ENCODE results near the gene DYNC1LI1.
"Not testable (repeated sequence)": the region's sequence is repeated elsewhere in the genome, so short reads cannot be mapped to it uniquely, and the experiment has no call there.

DYNC1LI1 gene

GRCh38 chr3:32583708-32584107 lies 13.1 kb upstream of the DYNC1LI1 start:
- no CpG with 5 or more reads among the region's 3 CpGs for WGBS, 2 experiments (ENCODE audit: insufficient coverage in 2 of 2)
- Histone ChIP-seq H3K9me3 (ENCODE audit: control insufficient read depth, low read length) (no peaks in the 10 kb centered on the region), H3K4me1 (ENCODE audit: control insufficient read depth, insufficient read depth, low read length, poor library complexity, severe bottlenecking) (no peaks in the 10 kb centered on the region), H3K27ac (ENCODE audit: low read depth, low read length, severe bottlenecking) (no peak overlapping the region), H3K4me3 (ENCODE audit: extremely low read depth, insufficient read depth, low read length, poor library complexity, severe bottlenecking) (no peak overlapping the region), H3K36me3 (ENCODE audit: control insufficient read depth, insufficient read depth, low read length) (no peaks in the 10 kb centered on the region)

GRCh38 chr3:32578669-32579068 lies 8.0 kb upstream of the DYNC1LI1 start:
- H3K9me3 ChIP-seq (ENCODE audit: control insufficient read depth, low read length); H3K4me1 ChIP-seq (ENCODE audit: control insufficient read depth, insufficient read depth, low read length, poor library complexity, severe bottlenecking); H3K36me3 ChIP-seq (ENCODE audit: control insufficient read depth, insufficient read depth, low read length); H3K27ac ChIP-seq (ENCODE audit: low read depth, low read length, severe bottlenecking); H3K4me3 ChIP-seq (ENCODE audit: extremely low read depth, insufficient read depth, low read length, poor library complexity, severe bottlenecking): not testable (repeated sequence)
- WGBS, 2 experiments (ENCODE audit: insufficient coverage in 2 of 2): 92 to 95% methylated on average over 16 to 26 of the region's 31 CpGs

GRCh38 chr3:32577581-32578556 lies 7.2 kb upstream of the DYNC1LI1 start:
- Histone ChIP-seq H3K9me3 (ENCODE audit: control insufficient read depth, low read length) (no peaks in the 10 kb centered on the region), H3K4me1 (ENCODE audit: control insufficient read depth, insufficient read depth, low read length, poor library complexity, severe bottlenecking) (no peaks in the 10 kb centered on the region), H3K36me3 (ENCODE audit: control insufficient read depth, insufficient read depth, low read length) (no peaks in the 10 kb centered on the region), H3K4me3 (ENCODE audit: extremely low read depth, insufficient read depth, low read length, poor library complexity, severe bottlenecking) (no peak overlapping the region), H3K27ac (ENCODE audit: low read depth, low read length, severe bottlenecking) (no peak overlapping the region)
- WGBS, 2 experiments (ENCODE audit: insufficient coverage in 2 of 2): 85 to 87% methylated on average over 4 of the region's 9 CpGs

- H3K36me3 ChIP-seq (ENCODE audit: control insufficient read depth, insufficient read depth, low read length): no peaks in the 10 kb centered on the region
- no CpG with 5 or more reads among the region's 2 CpGs for WGBS, 2 experiments (ENCODE audit: insufficient coverage in 2 of 2)
- H3K9me3 ChIP-seq (ENCODE audit: control insufficient read depth, low read length): no peaks in the 10 kb centered on the region
- no peak overlapping the region for H3K27ac ChIP-seq (ENCODE audit: low read depth, low read length, severe bottlenecking)
- no peak overlapping the region for H3K4me3 ChIP-seq (ENCODE audit: extremely low read depth, insufficient read depth, low read length, poor library complexity, severe bottlenecking)
- no peaks in the 10 kb centered on the region for H3K4me1 ChIP-seq (ENCODE audit: control insufficient read depth, insufficient read depth, low read length, poor library complexity, severe bottlenecking)
These were observed 6.5 kb upstream of the DYNC1LI1 start for GRCh38 chr3:32577174-32577573.

- H3K4me3 ChIP-seq (ENCODE audit: extremely low read depth, insufficient read depth, low read length, poor library complexity, severe bottlenecking): no peak overlapping the region
- peaks cover 4% of the 10 kb centered on the region for H3K4me1 ChIP-seq (ENCODE audit: control insufficient read depth, insufficient read depth, low read length, poor library complexity, severe bottlenecking)
- WGBS, 2 experiments (ENCODE audit: insufficient coverage in 2 of 2): 100% methylated on average over 1 to 2 of the region's 2 CpGs
- no peaks in the 10 kb centered on the region for H3K9me3 ChIP-seq (ENCODE audit: control insufficient read depth, low read length)
- H3K27ac ChIP-seq (ENCODE audit: low read depth, low read length, severe bottlenecking): no peak overlapping the region
- no peaks in the 10 kb centered on the region for H3K36me3 ChIP-seq (ENCODE audit: control insufficient read depth, insufficient read depth, low read length)
These were observed 4.9 kb upstream of the DYNC1LI1 start for GRCh38 chr3:32575451-32576113.

- H3K27ac ChIP-seq (ENCODE audit: low read depth, low read length, severe bottlenecking): peak overlapping the region; percentile 98
- H3K4me1 ChIP-seq (ENCODE audit: control insufficient read depth, insufficient read depth, low read length, poor library complexity, severe bottlenecking): peaks cover 4% of the 10 kb centered on the region
- no peaks in the 10 kb centered on the region for H3K9me3 ChIP-seq (ENCODE audit: control insufficient read depth, low read length)
- WGBS, 2 experiments (ENCODE audit: insufficient coverage in 2 of 2): 0 to 1% methylated on average over 11 to 14 of the region's 14 CpGs
- H3K4me3 ChIP-seq (ENCODE audit: extremely low read depth, insufficient read depth, low read length, poor library complexity, severe bottlenecking): peak overlapping the region; percentile 91
- H3K36me3 ChIP-seq (ENCODE audit: control insufficient read depth, insufficient read depth, low read length): peaks cover 17% of the 10 kb centered on the region
These were observed 481 bp upstream of the DYNC1LI1 start for GRCh38 chr3:32571192-32571485.

- 1 to 2% methylated on average over 22 to 24 of the region's 40 CpGs for WGBS, 2 experiments (ENCODE audit: insufficient coverage in 2 of 2)
- Histone ChIP-seq H3K4me3 (ENCODE audit: extremely low read depth, insufficient read depth, low read length, poor library complexity, severe bottlenecking) (peak overlapping the region; percentile 91), H3K27ac (ENCODE audit: low read depth, low read length, severe bottlenecking) (peak overlapping the region; percentile 98), H3K9me3 (ENCODE audit: control insufficient read depth, low read length) (no peaks in the 10 kb centered on the region), H3K4me1 (ENCODE audit: control insufficient read depth, insufficient read depth, low read length, poor library complexity, severe bottlenecking) (peaks cover 4% of the 10 kb centered on the region), H3K36me3 (ENCODE audit: control insufficient read depth, insufficient read depth, low read length) (peaks cover 29% of the 10 kb centered on the region)
These were observed 878 bp downstream of the DYNC1LI1 start for GRCh38 chr3:32569540-32570420.

GRCh38 chr3:32568953-32569352 lies 1.7 kb downstream of the DYNC1LI1 start:
- no peak overlapping the region for H3K27ac ChIP-seq (ENCODE audit: low read depth, low read length, severe bottlenecking)
- WGBS, 2 experiments (ENCODE audit: insufficient coverage in 2 of 2): no CpG with 5 or more reads among the region's 2 CpGs
- peaks cover 33% of the 10 kb centered on the region for H3K36me3 ChIP-seq (ENCODE audit: control insufficient read depth, insufficient read depth, low read length)
- H3K9me3 ChIP-seq (ENCODE audit: control insufficient read depth, low read length): no peaks in the 10 kb centered on the region
- peaks cover 4% of the 10 kb centered on the region for H3K4me1 ChIP-seq (ENCODE audit: control insufficient read depth, insufficient read depth, low read length, poor library complexity, severe bottlenecking)
- peak overlapping the region; percentile 91 for H3K4me3 ChIP-seq (ENCODE audit: extremely low read depth, insufficient read depth, low read length, poor library complexity, severe bottlenecking)

- Histone ChIP-seq H3K4me1 (ENCODE audit: control insufficient read depth, insufficient read depth, low read length, poor library complexity, severe bottlenecking) (no peaks in the 10 kb centered on the region), H3K9me3 (ENCODE audit: control insufficient read depth, low read length) (no peaks in the 10 kb centered on the region), H3K27ac (ENCODE audit: low read depth, low read length, severe bottlenecking) (no peak overlapping the region), H3K36me3 (ENCODE audit: control insufficient read depth, insufficient read depth, low read length) (peaks cover 60% of the 10 kb centered on the region), H3K4me3 (ENCODE audit: extremely low read depth, insufficient read depth, low read length, poor library complexity, severe bottlenecking) (no peak overlapping the region)
- no CpG with 5 or more reads among the region's 1 CpG for WGBS, 2 experiments (ENCODE audit: insufficient coverage in 2 of 2)
These were observed 6.5 kb downstream of the DYNC1LI1 start for GRCh38 chr3:32564195-32564594.

- no peaks in the 10 kb centered on the region for H3K4me1 ChIP-seq (ENCODE audit: control insufficient read depth, insufficient read depth, low read length, poor library complexity, severe bottlenecking)
- no peak overlapping the region for H3K4me3 ChIP-seq (ENCODE audit: extremely low read depth, insufficient read depth, low read length, poor library complexity, severe bottlenecking)
- H3K36me3 ChIP-seq (ENCODE audit: control insufficient read depth, insufficient read depth, low read length): peaks cover 52% of the 10 kb centered on the region
- WGBS, 2 experiments (ENCODE audit: insufficient coverage in 2 of 2): 95 to 97% methylated on average over 7 of the region's 7 CpGs
- no peak overlapping the region for H3K27ac ChIP-seq (ENCODE audit: low read depth, low read length, severe bottlenecking)
- no peaks in the 10 kb centered on the region for H3K9me3 ChIP-seq (ENCODE audit: control insufficient read depth, low read length)
These were observed 8.0 kb downstream of the DYNC1LI1 start for GRCh38 chr3:32562640-32563039.

Measured in mesodermal cell (in vitro differentiated cells).